Measurements from ENCODE around the gene MPZL2.

MPZL2 gene

GRCh38 chr11:118283756-118284350 lies 19.8 kb upstream of the MPZL2 start:
- DNase-seq (ENCODE audit: low read depth in 2 of 2), result no peak

GRCh38 chr11:118283037-118283636 lies 19.0 kb upstream of the MPZL2 start:
- DNase-seq (ENCODE audit: low read depth in 2 of 2), result no peak

DNA sequence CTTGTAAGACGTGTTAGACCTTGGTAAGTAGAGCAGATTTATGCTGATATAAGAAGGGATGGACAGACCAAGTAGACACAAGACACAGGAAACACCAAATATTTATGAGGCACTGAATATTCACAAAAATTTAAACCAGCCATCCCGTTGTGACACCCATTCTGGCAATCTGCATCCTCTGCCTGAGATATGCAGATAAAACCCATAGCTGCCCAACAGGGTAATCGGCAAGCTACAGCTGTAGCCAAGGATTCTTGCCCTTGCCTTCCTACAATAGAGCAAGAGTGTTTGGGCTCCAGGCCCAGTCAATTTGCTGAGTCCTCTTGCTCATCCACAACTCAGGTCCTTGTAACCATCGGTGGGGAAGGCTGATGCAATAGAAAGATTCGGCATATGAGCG lies 18.5 kb upstream of the MPZL2 start:
- DNase-seq (ENCODE audit: low read depth in 2 of 2), result no peak

DNA sequence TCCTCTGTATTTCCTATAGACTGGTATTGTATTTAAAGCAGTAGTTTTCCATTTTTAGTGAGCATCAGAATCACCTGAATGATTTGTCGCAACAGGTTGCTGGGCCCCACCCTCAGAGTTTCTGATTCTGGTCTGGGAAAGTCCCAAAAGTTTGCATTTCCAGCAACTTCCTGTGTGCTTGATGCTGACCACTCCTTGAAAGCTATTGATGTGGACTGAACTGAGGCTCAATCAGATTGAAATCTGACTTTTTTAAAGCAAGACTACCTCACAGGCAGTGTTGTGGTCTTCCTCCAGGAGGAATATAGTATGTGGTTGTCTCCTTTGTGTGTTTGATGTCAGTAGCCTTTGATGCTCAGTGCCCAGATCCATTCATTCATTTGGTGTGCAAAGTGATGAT lies 17.2 kb upstream of the MPZL2 start:
- DNase-seq (ENCODE audit: low read depth in 2 of 2), result no peak

DNA sequence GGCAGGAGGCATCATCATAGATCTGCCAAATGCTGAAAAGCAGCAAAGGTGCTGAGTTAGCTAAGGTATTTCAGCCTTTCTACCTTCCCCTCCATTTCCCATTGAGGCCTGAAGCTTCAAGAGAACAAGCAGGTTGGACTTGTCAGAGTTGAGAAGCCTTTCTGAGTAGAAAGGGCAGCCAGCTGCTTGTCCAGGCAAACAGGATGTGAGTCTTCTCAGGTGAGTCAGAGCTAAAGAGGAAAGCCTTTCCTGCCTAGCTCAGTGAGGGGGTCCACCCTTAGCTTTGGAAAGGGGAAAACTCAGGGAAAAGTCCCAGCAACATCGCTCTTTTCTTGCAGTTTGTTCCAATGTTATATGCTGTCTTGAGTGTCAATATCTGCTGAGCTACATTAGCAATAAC lies 13.2 kb upstream of the MPZL2 start:
- no peak for DNase-seq (ENCODE audit: low read depth in 2 of 2)

- no peak for DNase-seq (ENCODE audit: low read depth in 2 of 2)
Measured at GRCh38 chr11:118276422-118276821, 12.3 kb upstream of the MPZL2 start.

DNA sequence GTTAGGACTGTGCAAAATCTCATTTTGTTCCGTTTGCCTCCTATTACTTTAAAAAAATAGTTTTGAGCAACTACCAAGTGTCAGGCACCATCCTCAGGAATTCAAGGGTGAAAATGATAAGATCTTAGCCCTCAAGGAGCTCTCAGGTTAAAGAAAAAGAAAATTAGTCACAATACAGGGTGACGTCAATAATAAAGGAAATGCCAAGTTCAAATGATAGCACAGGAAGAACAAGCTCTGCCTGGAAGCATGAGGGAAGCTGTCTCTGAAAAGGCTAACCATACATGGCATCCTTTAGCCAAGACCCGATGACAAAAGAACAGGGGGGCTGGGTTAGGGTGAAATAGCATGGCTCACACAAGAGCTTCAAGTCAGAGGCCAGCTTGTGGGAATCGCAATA lies 11.1 kb upstream of the MPZL2 start:
- DNase-seq (ENCODE audit: low read depth in 2 of 2), result no peak

- no peak for DNase-seq (ENCODE audit: low read depth in 2 of 2)
Measured at GRCh38 chr11:118274186-118274585, 10.1 kb upstream of the MPZL2 start.

DNA sequence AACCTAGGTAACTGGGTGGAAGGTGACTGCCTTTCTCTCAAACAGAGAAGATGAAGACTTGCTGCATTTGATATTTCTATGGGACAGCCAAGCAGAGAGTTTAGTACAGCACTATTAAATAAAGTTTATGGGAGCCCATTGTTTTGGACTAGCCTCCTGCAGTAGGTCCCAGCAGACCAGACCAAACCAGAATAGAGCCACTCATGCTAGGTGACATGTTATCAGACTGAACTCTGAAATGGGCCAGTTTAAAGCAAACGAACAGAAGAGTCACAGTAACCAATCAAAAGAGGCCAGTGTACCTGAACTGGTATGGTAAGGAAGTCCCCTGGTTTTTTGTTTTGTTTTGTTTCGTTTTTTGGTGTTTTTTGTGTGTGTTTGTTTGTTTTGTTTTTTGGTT lies 7.9 kb upstream of the MPZL2 start:
- DNase-seq (ENCODE audit: low read depth in 2 of 2), result no peak

- DNase-seq (ENCODE audit: low read depth in 2 of 2), result no peak
Measured at GRCh38 chr11:118267486-118267885, 3.4 kb upstream of the MPZL2 start.

DNA sequence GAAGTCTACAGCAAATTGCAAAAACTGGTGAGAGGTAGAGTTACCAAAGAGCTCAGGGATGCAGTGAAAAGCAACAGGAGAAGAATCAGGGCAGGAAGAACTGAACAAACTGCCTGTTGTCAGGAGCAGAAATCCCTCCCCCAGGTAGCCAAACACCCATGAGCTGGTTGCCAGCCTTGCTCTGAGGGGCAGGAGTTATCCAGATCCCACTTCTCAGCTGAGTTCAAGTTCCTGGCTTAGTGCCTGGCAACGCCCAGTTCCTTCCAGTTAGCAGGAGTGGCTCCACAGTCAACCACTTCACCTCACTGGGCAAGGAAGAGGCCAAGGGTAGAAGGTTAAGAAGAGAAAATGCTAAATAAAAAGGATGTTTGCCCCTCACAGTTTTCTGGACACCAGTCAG lies 1.9 kb upstream of the MPZL2 start:
- no peak for DNase-seq (ENCODE audit: low read depth in 2 of 2)

GRCh38 chr11:118264569-118265465 lies 720 bp upstream of the MPZL2 start:
- DNase-seq (ENCODE audit: low read depth in 2 of 2), result no peak

- no peak for DNase-seq (ENCODE audit: low read depth in 2 of 2)
Measured at GRCh38 chr11:118263112-118263511, 985 bp downstream of the MPZL2 start.

GRCh38 chr11:118260353-118260752 lies 3.7 kb downstream of the MPZL2 start:
- DNase-seq (ENCODE audit: low read depth in 2 of 2), result no peak

DNA sequence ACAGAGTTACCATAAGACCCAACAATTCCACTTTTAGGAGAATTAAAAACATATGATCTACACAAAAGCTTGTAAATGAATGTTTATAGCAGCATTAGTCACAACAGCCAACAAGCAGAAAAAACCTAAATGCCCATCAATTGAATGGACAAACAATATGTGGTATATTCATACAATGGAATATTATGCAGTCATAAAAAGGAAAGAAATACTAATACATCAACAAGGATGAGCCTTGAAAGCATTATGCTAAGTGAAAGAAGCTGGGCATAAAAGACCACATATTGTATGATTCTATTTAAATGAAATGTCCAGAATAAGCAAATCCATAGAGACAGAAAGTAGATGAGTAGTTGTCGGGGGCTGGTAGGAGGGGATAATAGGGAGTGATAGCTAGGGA lies 5.0 kb downstream of the MPZL2 start:
- DNase-seq (ENCODE audit: low read depth in 2 of 2), result no peak

DNA sequence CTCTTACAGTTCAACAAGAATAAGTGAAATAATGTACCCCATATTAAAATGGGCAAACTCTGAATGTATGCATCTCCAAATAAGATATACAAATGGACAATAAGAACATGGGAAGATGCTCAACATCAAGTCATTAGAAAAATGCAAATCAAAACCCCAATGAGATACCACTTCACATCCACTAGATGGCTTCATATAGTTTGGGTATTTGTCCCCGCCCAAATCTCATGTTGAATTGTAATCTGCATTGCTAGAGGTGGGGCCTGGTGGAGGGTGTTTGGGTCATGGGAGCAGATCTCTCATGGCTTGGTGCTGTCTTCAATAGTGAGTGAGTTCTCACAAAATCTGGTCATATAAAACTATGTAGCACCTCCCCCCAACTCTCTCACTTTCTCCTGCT lies 5.7 kb downstream of the MPZL2 start:
- no peak for DNase-seq (ENCODE audit: low read depth in 2 of 2)

GRCh38 chr11:118252688-118253087 lies 11.4 kb downstream of the MPZL2 start:
- DNase-seq (ENCODE audit: low read depth in 2 of 2), result no peak

DNA sequence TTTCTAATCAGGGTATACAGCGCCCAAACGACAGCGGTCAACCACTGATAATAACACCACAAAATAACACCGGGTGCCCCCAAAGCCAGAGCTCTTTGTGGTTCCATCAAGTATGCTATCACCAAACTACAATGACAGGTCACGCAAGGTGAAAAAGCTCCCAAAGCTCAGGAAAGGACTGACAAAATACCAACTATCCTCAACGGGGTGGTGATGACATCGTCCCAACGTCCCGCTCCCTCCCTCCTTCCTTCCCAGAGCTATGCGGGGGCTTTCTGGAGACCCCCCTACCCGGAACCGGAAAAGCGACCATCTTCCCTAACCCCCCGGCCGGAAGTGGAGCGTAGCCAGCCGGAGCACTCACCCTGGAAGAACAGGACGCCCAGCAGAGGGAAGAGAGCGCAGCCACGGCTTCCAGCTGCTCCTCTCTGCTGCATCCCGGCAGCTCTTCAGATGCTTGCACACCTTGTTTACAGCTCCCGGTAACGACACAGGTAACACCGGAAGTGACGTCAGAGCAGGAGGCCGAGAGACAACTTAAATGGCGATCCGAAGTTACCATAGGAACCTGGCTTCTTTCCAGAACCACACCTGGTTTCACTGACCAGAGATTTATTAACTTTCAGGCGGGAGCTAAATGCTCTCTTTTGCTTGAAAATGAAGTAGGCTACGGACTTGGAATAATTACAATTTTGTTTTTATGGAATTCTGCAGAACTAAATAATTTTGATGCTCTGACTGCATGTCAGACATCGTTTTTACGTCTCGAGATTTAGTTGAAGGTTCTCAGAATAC lies 12.0 kb downstream of the MPZL2 start, which contains the start of gene MPZL3:
MPZL3 (minus strand) TSS at position 508 of the 795 bp plus-strand sequence; CDS start at position 437, 71 bp downstream.
- DNase-seq (ENCODE audit: low read depth in 2 of 2), result peak; percentile 65 to 74

GRCh38 chr11:118247041-118247440 lies 17.1 kb downstream of the MPZL2 start:
- no peak for DNase-seq (ENCODE audit: low read depth in 2 of 2)

DNA sequence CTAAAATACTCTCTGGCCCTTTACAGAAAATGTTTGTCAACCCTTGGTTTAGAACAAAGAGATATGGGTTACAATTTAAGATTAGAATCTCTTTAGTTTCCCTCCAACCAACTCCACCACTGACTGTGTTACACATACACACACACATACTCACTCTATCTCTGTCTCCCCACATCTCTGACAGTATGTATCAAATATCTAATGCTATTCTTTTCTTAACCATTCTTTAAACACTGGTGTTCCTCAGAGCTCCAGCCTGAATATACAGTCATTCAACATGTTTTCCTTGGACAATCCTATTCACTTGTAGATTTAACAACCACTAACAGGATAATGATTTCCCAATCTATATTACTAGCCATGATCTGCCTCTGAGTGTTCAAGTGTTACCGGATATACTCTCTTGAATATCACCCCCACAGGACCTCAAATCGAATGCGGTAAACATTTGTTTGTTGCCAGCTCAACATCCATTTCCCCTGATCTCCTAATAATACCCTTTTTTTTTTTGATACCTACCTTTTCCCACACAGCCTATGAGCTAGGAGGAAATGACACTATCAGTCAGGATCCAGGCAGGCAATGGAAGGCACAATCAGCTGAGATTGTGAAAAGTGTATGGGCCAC lies 18.0 kb downstream of the MPZL2 start:
- DNase-seq (ENCODE audit: low read depth in 2 of 2), result no peak

DNA sequence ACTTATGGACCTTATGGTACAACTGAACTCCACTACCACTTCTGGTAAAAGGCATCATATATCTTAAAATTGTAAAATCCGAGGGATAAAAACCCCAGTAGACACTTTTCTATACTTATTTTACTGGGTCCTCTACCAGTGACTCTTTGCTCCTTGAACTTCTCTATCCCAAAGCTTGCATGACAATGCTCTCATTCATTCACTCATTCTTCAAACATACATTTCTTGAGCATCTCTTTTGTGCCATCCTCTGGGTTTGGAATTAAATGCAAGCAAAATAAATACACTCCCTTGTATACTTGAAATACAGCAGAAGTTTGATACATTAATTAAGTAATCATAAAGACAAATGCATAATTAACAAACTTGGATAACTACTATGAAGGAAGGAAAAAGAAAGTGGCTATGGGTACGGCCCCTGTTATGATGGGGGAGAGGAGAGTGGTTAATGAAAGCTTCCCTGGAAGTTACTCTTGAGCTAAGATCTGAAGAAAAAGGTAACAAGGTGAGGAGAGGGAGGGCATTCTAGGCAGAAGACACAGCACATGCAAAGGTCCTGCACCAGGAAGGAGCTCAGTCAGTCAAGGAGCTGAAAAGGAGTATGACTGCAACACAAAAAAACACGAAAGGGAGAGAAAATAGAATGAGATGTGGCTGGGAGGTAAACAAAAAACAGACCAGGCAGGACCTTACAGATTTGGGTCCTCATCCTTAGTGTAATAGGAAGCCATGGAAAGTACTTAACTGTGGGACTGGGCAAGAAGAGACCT lies 19.9 kb downstream of the MPZL2 start:
- DNase-seq (ENCODE audit: low read depth in 2 of 2), result no peak
